ENCODE results near the gene ZCCHC9.
A peak's percentile ranks its signal among the peaks of the same experiment; 100 is the strongest.
"Not testable (repeated sequence)": the region's sequence is repeated elsewhere in the genome, so short reads cannot be mapped to it uniquely, and the experiment has no call there.

ZCCHC9 gene

GRCh38 chr5:81270394-81271027 is 30.9 kb upstream of the ZCCHC9 start:
- peaks cover 38% of the 10 kb centered on the region for H3K36me3 ChIP-seq (ENCODE audit: control insufficient read depth, insufficient read depth, low read length, severe bottlenecking)
- H3K27me3 ChIP-seq (replicated peaks; ENCODE audit: control insufficient read depth, insufficient read depth, low read length); H3K9ac ChIP-seq (ENCODE audit: low read length); H3K4me3 ChIP-seq (ENCODE audit: low read length); DNase-seq (ENCODE audit: low read depth); H3K9me3 ChIP-seq (ENCODE audit: control insufficient read depth, low read length): not testable (repeated sequence)
- peaks cover 18% of the 10 kb centered on the region for H3K4me1 ChIP-seq (ENCODE audit: control insufficient read depth, insufficient read depth, low read length)

DNA sequence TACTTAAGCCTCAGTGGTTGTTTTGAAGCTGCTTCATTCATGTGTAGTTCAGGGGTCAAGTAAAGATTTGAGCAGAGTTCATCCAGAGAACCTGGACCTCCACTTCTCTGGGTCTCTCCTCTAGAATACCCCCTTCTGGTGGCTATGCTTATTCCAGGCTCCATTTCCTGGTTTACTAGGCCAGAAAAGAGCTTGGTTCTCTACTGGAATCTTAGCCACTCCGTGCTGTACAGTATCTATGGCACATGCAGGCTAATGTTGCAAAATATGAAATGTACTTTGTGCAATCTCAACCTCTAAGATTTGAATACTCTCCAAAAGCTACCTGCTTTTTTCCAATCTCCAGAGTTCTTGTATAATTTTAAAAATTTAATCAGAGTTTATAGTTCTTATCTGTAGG is 17.4 kb upstream of the ZCCHC9 start:
- no peak for DNase-seq (ENCODE audit: low read depth)
- H3K9ac ChIP-seq (ENCODE audit: low read length): no peak overlapping the region
- peaks cover 3% of the 10 kb centered on the region for H3K36me3 ChIP-seq (ENCODE audit: control insufficient read depth, insufficient read depth, low read length, severe bottlenecking)
- H3K9me3 ChIP-seq (ENCODE audit: control insufficient read depth, low read length): no peaks in the 10 kb centered on the region
- H3K4me1 ChIP-seq (ENCODE audit: control insufficient read depth, insufficient read depth, low read length): no peaks in the 10 kb centered on the region
- H3K27me3 ChIP-seq (replicated peaks; ENCODE audit: control insufficient read depth, insufficient read depth, low read length): no peaks in the 10 kb centered on the region
- no peak overlapping the region for H3K4me3 ChIP-seq (ENCODE audit: low read length)

DNA sequence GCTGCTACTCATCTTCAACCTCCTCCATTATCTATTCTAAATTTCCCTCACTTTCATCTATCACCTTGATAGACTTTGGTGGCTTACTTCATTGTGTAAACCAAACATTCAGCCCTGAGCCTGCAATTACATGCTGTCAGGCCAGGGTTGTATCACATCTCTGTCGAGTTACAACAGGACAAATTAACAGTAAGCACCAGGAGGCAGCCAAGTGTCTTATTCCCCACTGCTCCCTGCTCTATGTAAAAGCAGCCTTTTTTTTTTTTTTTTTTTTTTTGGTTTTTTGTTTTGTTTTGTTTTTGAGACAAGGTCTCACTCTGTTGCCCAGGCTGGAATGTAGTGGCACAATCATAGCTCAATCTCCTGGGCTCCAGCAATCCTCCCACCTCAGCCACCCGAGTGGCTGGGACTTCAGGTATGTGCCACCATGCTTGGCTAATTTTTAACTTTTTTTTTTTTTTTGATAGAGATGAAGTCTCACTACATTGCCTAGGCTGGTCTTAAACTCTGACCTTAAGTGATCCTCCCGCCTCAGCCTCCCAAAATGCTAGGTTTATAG is 15.2 kb upstream of the ZCCHC9 start:
- no peak for DNase-seq (ENCODE audit: low read depth)
- H3K4me3 ChIP-seq (ENCODE audit: low read length): no peak overlapping the region
- H3K4me1 ChIP-seq (ENCODE audit: control insufficient read depth, insufficient read depth, low read length): no peaks in the 10 kb centered on the region
- H3K36me3 ChIP-seq (ENCODE audit: control insufficient read depth, insufficient read depth, low read length, severe bottlenecking): peaks cover 3% of the 10 kb centered on the region
- H3K27me3 ChIP-seq (replicated peaks; ENCODE audit: control insufficient read depth, insufficient read depth, low read length): no peaks in the 10 kb centered on the region
- no peaks in the 10 kb centered on the region for H3K9me3 ChIP-seq (ENCODE audit: control insufficient read depth, low read length)
- no peak overlapping the region for H3K9ac ChIP-seq (ENCODE audit: low read length)

- H3K9me3 ChIP-seq (ENCODE audit: control insufficient read depth, low read length): peaks cover 4% of the 10 kb centered on the region
- no peak for DNase-seq (ENCODE audit: low read depth)
- H3K9ac ChIP-seq (ENCODE audit: low read length): no peak overlapping the region
- no peak overlapping the region for H3K4me3 ChIP-seq (ENCODE audit: low read length)
- H3K27me3 ChIP-seq (replicated peaks; ENCODE audit: control insufficient read depth, insufficient read depth, low read length): no peaks in the 10 kb centered on the region
- peaks cover 3% of the 10 kb centered on the region for H3K36me3 ChIP-seq (ENCODE audit: control insufficient read depth, insufficient read depth, low read length, severe bottlenecking)
- no peaks in the 10 kb centered on the region for H3K4me1 ChIP-seq (ENCODE audit: control insufficient read depth, insufficient read depth, low read length)
Measured at GRCh38 chr5:81288021-81288433, 13.4 kb upstream of the ZCCHC9 start.

- H3K9ac ChIP-seq (ENCODE audit: low read length): no peak overlapping the region
- no peak overlapping the region for H3K4me3 ChIP-seq (ENCODE audit: low read length)
- peaks cover 3% of the 10 kb centered on the region for H3K36me3 ChIP-seq (ENCODE audit: control insufficient read depth, insufficient read depth, low read length, severe bottlenecking)
- H3K4me1 ChIP-seq (ENCODE audit: control insufficient read depth, insufficient read depth, low read length): no peaks in the 10 kb centered on the region
- H3K27me3 ChIP-seq (replicated peaks; ENCODE audit: control insufficient read depth, insufficient read depth, low read length): no peaks in the 10 kb centered on the region
- H3K9me3 ChIP-seq (ENCODE audit: control insufficient read depth, low read length): peaks cover 4% of the 10 kb centered on the region
- DNase-seq (ENCODE audit: low read depth): peak; percentile 18
Measured at GRCh38 chr5:81290146-81290545, 11.2 kb upstream of the ZCCHC9 start.

GRCh38 chr5:81292130-81292529 is 9.3 kb upstream of the ZCCHC9 start:
- Histone ChIP-seq H3K36me3 (ENCODE audit: control insufficient read depth, insufficient read depth, low read length, severe bottlenecking) (no peaks in the 10 kb centered on the region), H3K27me3 (replicated peaks; ENCODE audit: control insufficient read depth, insufficient read depth, low read length) (no peaks in the 10 kb centered on the region), H3K4me1 (ENCODE audit: control insufficient read depth, insufficient read depth, low read length) (no peaks in the 10 kb centered on the region), H3K4me3 (ENCODE audit: low read length) (no peak overlapping the region), H3K9ac (ENCODE audit: low read length) (no peak overlapping the region), H3K9me3 (ENCODE audit: control insufficient read depth, low read length) (peaks cover 4% of the 10 kb centered on the region)
- DNase-seq (ENCODE audit: low read depth): no peak

GRCh38 chr5:81294021-81294420 is 7.4 kb upstream of the ZCCHC9 start:
- H3K4me1 ChIP-seq (ENCODE audit: control insufficient read depth, insufficient read depth, low read length); H3K9ac ChIP-seq (ENCODE audit: low read length); H3K27me3 ChIP-seq (replicated peaks; ENCODE audit: control insufficient read depth, insufficient read depth, low read length); H3K4me3 ChIP-seq (ENCODE audit: low read length); DNase-seq (ENCODE audit: low read depth); H3K36me3 ChIP-seq (ENCODE audit: control insufficient read depth, insufficient read depth, low read length, severe bottlenecking); H3K9me3 ChIP-seq (ENCODE audit: control insufficient read depth, low read length): not testable (repeated sequence)

DNA sequence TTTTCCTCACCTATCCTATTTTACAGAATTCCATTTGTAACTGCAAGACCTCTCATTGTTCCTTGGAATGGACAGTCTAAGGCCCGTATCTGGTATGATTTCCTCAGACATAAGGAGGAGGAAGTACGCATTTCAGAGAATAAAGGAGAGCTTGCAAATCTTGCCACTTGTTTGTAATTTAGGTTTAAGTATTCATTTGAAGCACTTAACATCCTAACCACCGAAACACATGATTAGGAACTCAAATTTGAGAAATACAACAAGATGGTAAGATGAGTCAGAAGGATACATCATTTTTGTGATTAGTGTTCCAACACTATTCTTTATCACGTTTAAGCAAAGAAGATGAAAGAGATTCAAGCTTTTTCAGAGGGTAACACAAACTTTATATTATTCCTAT is 3.9 kb upstream of the ZCCHC9 start:
- Histone ChIP-seq H3K36me3 (ENCODE audit: control insufficient read depth, insufficient read depth, low read length, severe bottlenecking) (no peaks in the 10 kb centered on the region), H3K9ac (ENCODE audit: low read length) (peak overlapping the region; percentile 19), H3K4me3 (ENCODE audit: low read length) (no peak overlapping the region), H3K27me3 (replicated peaks; ENCODE audit: control insufficient read depth, insufficient read depth, low read length) (no peaks in the 10 kb centered on the region), H3K4me1 (ENCODE audit: control insufficient read depth, insufficient read depth, low read length) (peaks cover 24% of the 10 kb centered on the region), H3K9me3 (ENCODE audit: control insufficient read depth, low read length) (no peaks in the 10 kb centered on the region)
- no peak for DNase-seq (ENCODE audit: low read depth)

DNA sequence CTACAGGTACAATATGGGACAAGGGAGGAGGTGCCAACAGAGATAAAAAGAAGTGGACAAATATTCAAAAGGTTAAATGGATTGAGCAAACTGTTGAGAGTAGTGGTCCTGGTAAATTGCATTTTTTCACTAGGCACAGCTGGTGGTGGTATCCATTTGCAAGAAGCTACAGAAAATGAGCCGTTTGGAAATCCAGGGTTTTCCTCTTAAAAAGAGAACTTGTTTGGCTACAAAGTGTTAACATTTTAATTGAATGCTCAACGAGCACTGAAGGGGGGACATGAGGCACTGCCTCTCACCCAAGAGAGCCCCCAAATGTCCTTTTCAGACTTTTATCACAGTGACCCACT is 491 bp upstream of the ZCCHC9 start:
- H3K4me3 ChIP-seq (ENCODE audit: low read length): peak overlapping the region; percentile 93
- peaks cover 8% of the 10 kb centered on the region for H3K36me3 ChIP-seq (ENCODE audit: control insufficient read depth, insufficient read depth, low read length, severe bottlenecking)
- no peaks in the 10 kb centered on the region for H3K9me3 ChIP-seq (ENCODE audit: control insufficient read depth, low read length)
- DNase-seq (ENCODE audit: low read depth): no peak
- H3K27me3 ChIP-seq (replicated peaks; ENCODE audit: control insufficient read depth, insufficient read depth, low read length): no peaks in the 10 kb centered on the region
- H3K9ac ChIP-seq (ENCODE audit: low read length): peak overlapping the region; percentile 96
- peaks cover 38% of the 10 kb centered on the region for H3K4me1 ChIP-seq (ENCODE audit: control insufficient read depth, insufficient read depth, low read length)

GRCh38 chr5:81302596-81302995 is 1.2 kb downstream of the ZCCHC9 start:
- peak overlapping the region; percentile 93 for H3K4me3 ChIP-seq (ENCODE audit: low read length)
- H3K36me3 ChIP-seq (ENCODE audit: control insufficient read depth, insufficient read depth, low read length, severe bottlenecking): peaks cover 8% of the 10 kb centered on the region
- H3K27me3 ChIP-seq (replicated peaks; ENCODE audit: control insufficient read depth, insufficient read depth, low read length): no peaks in the 10 kb centered on the region
- H3K9ac ChIP-seq (ENCODE audit: low read length): peak overlapping the region; percentile 96
- peaks cover 38% of the 10 kb centered on the region for H3K4me1 ChIP-seq (ENCODE audit: control insufficient read depth, insufficient read depth, low read length)
- no peaks in the 10 kb centered on the region for H3K9me3 ChIP-seq (ENCODE audit: control insufficient read depth, low read length)
- no peak for DNase-seq (ENCODE audit: low read depth)

- Histone ChIP-seq H3K9ac (ENCODE audit: low read length) (no peak overlapping the region), H3K4me1 (ENCODE audit: control insufficient read depth, insufficient read depth, low read length) (peaks cover 38% of the 10 kb centered on the region), H3K36me3 (ENCODE audit: control insufficient read depth, insufficient read depth, low read length, severe bottlenecking) (peaks cover 12% of the 10 kb centered on the region), H3K9me3 (ENCODE audit: control insufficient read depth, low read length) (no peaks in the 10 kb centered on the region), H3K27me3 (replicated peaks; ENCODE audit: control insufficient read depth, insufficient read depth, low read length) (no peaks in the 10 kb centered on the region), H3K4me3 (ENCODE audit: low read length) (no peak overlapping the region)
- peak; percentile 68 for DNase-seq (ENCODE audit: low read depth)
Measured at GRCh38 chr5:81303563-81303962, 2.2 kb downstream of the ZCCHC9 start.

GRCh38 chr5:81305785-81306184 is 4.4 kb downstream of the ZCCHC9 start:
- DNase-seq (ENCODE audit: low read depth): no peak
- no peaks in the 10 kb centered on the region for H3K27me3 ChIP-seq (replicated peaks; ENCODE audit: control insufficient read depth, insufficient read depth, low read length)
- no peak overlapping the region for H3K9ac ChIP-seq (ENCODE audit: low read length)
- peaks cover 34% of the 10 kb centered on the region for H3K36me3 ChIP-seq (ENCODE audit: control insufficient read depth, insufficient read depth, low read length, severe bottlenecking)
- no peak overlapping the region for H3K4me3 ChIP-seq (ENCODE audit: low read length)
- peaks cover 20% of the 10 kb centered on the region for H3K4me1 ChIP-seq (ENCODE audit: control insufficient read depth, insufficient read depth, low read length)
- no peaks in the 10 kb centered on the region for H3K9me3 ChIP-seq (ENCODE audit: control insufficient read depth, low read length)
